WI38 (cell line): ENCODE results near the gene SGMS2.

Experiments used
- H3K4me3 ChIP-seq: 2 replicates; pipeline ENCODE4 v1.5.1; 2011; ENCODE audit warnings: low read depth, mild to moderate bottlenecking, control low read depth, low read length
- TF ChIP-seq, protein P1 (sequence below): IDR thresholded peaks from 2 replicates; pipeline ENCODE4 v1.5.1; 2012; ENCODE audit warnings: low read depth, mild to moderate bottlenecking, control low read depth, low read length

The SGMS2 gene

DNA sequence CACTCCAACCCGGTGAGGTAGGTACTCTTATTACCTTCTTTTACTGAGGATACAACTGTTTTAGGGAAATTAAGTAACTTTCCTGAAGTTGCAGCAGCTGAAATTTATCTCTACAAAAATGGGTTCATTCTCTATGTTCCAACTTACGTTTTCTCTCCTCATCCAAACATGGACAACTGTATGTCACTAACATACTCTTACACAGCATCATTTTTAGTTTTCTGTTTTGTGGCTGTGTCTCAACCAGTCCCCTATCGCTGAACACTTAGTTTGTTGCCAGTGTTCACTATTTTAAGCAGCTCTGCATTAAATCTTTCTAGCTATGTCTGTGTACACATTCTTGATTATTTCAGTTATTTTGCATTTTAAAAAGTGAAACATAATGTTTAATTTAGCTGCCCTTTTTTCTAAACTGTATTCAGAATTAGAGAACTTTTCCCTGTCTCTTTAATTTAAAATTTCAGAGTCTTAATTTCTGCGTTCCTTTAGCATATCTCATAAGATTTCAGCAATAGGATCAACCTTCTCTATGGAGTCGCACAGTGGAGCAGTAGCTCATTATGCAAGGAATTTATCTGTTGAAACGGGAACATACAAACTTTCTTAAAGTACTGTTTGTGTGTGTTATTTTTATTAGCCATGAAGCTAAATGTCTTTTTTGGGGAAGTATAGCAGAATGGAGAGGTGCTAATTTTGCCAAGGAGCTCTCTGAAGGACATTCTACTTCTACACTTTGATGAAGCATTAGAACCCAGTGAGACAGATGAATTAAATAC lies 3.8 kb downstream of the SGMS2 start:
- TF ChIP-seq, protein P1, sequence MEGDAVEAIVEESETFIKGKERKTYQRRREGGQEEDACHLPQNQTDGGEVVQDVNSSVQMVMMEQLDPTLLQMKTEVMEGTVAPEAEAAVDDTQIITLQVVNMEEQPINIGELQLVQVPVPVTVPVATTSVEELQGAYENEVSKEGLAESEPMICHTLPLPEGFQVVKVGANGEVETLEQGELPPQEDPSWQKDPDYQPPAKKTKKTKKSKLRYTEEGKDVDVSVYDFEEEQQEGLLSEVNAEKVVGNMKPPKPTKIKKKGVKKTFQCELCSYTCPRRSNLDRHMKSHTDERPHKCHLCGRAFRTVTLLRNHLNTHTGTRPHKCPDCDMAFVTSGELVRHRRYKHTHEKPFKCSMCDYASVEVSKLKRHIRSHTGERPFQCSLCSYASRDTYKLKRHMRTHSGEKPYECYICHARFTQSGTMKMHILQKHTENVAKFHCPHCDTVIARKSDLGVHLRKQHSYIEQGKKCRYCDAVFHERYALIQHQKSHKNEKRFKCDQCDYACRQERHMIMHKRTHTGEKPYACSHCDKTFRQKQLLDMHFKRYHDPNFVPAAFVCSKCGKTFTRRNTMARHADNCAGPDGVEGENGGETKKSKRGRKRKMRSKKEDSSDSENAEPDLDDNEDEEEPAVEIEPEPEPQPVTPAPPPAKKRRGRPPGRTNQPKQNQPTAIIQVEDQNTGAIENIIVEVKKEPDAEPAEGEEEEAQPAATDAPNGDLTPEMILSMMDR = no peak
- H3K4me3 ChIP-seq = no peak overlapping the region

DNA sequence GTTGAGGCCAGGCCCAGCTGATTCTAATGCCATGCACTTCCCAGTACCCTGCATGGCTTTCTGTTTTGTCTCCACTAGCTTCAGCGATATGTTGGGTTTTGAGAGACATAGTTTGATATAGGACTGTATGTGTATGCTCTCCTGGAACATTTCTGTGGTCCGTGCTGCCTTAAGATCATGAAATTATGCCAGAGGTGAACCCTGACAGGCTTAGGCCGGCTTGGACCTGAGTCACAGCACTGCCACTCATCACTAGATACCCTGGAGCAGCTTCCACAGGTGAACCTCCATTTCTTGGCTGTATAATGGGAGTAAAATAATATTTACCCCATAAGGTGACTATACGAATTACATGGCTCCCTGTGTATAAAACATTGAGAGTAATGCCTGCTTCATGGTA lies 6.4 kb downstream of the SGMS2 start:
- H3K4me3 ChIP-seq = no peak overlapping the region
- TF ChIP-seq, protein P1 = no peak

DNA sequence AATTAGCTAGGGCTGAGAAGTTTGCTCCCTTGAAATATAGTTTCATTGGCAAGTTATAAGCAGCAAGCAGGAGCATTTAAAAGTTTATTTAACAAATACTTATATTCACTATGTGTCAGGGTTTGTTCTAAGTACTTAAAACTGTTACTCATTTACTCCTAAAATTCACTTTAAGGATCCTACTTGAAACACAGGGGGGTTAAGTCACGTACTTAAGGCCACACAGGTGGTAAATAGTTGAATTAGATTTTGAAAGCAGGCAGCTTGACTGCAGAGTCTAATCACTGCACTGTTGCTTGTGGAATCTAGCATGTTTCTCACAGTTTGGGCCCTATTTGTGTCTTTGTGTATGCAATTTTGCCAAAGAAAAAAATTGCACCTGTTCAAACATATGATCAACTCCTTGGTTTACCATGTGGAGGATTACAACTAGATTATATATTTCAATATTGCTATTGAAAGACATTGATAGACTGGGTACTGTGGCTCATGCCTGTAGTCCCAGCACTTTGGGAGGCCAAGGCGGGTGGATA lies 7.6 kb downstream of the SGMS2 start:
- H3K4me3 ChIP-seq = no peak overlapping the region
- TF ChIP-seq, protein P1 = no peak

DNA sequence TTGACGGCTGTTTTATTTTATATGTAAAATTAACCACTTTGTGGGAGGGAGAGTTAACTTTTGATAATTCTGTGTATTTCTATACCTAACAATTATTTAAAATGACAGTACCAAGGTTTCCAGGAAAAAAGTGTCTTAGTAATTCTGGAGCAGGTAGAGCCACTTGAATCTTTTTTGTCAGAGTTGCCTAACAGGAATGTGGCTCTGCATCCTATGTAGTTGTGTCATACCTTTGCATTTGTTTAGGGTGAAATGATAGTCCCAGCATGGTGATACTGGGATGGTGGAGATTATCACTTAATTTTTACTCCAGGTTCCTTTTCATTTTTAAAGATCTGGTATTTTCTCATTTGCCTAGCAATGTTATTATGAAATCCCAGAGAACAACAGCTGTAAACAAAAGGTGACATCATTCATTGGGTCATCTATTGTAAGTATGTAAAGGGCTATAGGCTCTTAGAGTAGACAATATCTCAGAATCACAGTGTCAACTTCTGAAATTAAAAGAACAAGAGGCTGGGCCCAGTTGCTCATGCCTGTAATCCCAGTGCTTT lies 9.6 kb downstream of the SGMS2 start:
- TF ChIP-seq, protein P1 = no peak

DNA sequence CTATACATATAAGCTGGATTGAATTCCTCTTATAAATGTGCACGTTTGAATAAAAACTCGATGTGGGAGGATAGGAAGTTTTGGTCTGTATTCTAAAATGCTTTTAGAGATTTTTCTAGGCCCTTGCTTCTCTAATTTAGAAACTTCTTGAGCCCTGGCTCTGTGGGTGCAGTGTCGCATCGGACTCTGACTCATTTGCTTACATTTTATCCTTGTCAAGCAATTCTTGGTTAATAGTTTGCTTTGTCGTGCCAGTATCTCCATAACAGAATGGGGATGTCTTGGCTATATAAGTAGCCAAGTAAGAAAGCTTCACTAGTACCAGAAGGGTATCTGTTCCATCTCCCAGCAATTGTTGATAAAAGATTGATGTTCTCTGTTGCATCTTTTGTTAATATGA lies 10.7 kb downstream of the SGMS2 start:
- no peak overlapping the region for H3K4me3 ChIP-seq
- TF ChIP-seq, protein P1 = no peak

More for the DNA sequence above, 9.6 kb downstream of the SGMS2 start:
- no peak overlapping the region for H3K4me3 ChIP-seq

DNA sequence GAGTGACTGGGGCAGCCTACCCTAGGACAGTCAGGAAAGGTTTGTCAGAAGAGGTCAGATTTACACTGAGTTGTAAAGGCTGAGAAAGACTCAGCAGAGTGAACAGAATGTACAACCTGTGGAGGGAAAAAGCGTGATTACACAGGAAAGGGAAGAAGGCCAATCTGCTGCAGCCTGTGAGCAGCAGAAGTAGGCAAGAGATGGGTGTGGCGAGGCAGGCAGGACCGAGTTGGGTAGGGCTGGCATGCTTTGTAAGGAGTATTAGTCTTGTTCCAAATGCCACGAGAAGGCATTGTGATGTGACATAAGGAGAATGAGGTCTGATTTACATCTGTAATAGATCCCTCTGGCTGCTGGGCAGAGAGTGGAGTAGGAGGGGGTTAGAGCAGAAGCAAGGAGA lies 12.6 kb downstream of the SGMS2 start:
- TF ChIP-seq, protein P1 = no peak
- no peak overlapping the region for H3K4me3 ChIP-seq
